H1 (cell line): ENCODE data around the gene MYO5A. TPM values are rescaled to one million over a fixed set of nuclear protein-coding genes. Genes with fewer than 3 reads are reported as not detected.

ENCODE experiments used
- CHD1 ChIP-seq: IDR thresholded peaks from 2 replicates; pipeline ENCODE4 v1.6.1; 2012; ENCODE audit warnings: low read depth, low read length, improper control_type of control experiment
- CHD7 ChIP-seq: fragments of 300-600 bp; sonication (generic); IDR thresholded peaks from 2 replicates; pipeline ENCODE4 v1.7.1; 2012; ENCODE audit warnings: low read length, moderate library complexity, mild to moderate bottlenecking, inconsistent platforms; ENCODE audit not compliant: insufficient replicate concordance
- EGR1 ChIP-seq: IDR thresholded peaks from 2 replicates; pipeline ENCODE4 v1.6.1; 2011; ENCODE audit warnings: low read depth, low read length, borderline replicate concordance
- PHF8 ChIP-seq: fragments of 200-600 bp; sonication (generic); conservative IDR thresholded peaks from 2 replicates; pipeline ENCODE4 v1.7.1; 2012; ENCODE audit warnings: low read depth, mild to moderate bottlenecking, inconsistent platforms, low read length, moderate library complexity
- RFX5 ChIP-seq: IDR thresholded peaks from 2 replicates; pipeline ENCODE4 v1.6.1; 2011; ENCODE audit warnings: low read depth, low read length, improper control_type of control experiment, borderline replicate concordance
- polyA plus RNA-seq, 7 experiments: library from polyadenylated mRNA; depleted of rRNA in 3 of 7; stranded (reverse) in 5 of 7; unstranded in 2 of 7; fragments of >200 nt in 5 of 7; fragments of 200-250 nt in 2 of 7; gene quantifications; 1 replicate in 5 of 7; 2 replicates in 1 of 7; 4 replicates in 1 of 7; pipeline versions ENCODE4 v1.2.1 to v1.2.3, GENCODE V29; 2011 to 2013; ENCODE audit warnings: missing spikeins in 2 of 7, mixed read lengths in 2 of 7
- total RNA-seq: library from RNA; stranded (reverse); fragmentation: NEBNext Ultra II Directional; extraction: Animal tissue kit (Norgen Biotek cat#: 25700); gene quantifications from 2 replicates; pipeline ENCODE4 v1.2.1, GENCODE V29; 2021

The MYO5A gene
- total and polyA plus RNA-seq, 2 of the 8 experiments (the other 6 are each of a cell fraction or from before 2014, with no cell fraction given), result 11.4 to 24.7 TPM

- TF ChIP-seq CHD7 (no peak), EGR1 (no peak), PHF8 (no peak), CHD1 (no peak), RFX5 (no peak)
These were observed 237.5 kb downstream of the MYO5A start (continued) for GRCh38 chr15:52291204-52291603.
